TTC549 (cell line): ENCODE measurements around the gene RSRC1.
"Not testable (repeated sequence)": the region's sequence is repeated elsewhere in the genome, so short reads cannot be mapped to it uniquely, and the experiment has no call there.

ENCODE experiments used
- FAIRE-seq: peaks from 2 replicates; lab custom pipeline; 2012; peaks lifted over from hg19 to GRCh38; lab: Jason Lieb, UNC

The RSRC1 gene

DNA sequence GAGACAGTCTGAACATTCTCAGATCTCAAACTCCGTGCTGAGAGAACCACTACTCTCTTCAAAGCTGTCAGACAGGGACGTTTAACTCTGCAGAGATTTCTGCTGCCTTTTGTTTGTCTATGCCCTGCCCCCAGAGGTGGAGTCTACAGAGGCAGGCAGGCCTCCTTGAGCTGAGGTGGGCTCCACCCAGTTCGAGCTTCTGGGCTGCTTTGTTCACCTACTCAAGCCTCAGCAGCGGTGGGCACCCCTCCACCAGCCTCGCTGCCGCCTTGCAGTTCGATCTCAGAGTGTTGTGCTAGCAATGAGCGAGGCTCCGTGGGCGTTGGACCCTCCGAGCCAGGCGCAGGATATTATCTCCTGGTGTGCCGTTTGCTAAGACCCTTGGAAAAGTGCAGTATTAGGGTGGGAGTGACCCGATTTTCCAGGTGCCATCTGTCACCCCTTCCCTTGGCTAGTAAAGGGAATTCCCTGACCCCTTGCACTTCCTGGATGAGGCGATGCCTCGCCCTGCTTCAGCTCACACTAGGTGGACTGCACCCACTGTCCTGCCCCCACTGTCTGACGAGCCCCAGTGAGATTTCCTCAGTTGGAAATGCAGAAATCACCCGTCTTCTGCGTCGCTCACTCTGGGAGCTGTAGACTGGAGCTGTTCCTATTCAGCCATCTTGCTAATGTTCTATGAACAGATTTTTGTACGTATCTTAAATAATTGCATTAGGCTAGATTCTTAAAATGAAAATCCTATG is 220.0 kb downstream of the RSRC1 start:
- FAIRE-seq = not testable (repeated sequence)

DNA sequence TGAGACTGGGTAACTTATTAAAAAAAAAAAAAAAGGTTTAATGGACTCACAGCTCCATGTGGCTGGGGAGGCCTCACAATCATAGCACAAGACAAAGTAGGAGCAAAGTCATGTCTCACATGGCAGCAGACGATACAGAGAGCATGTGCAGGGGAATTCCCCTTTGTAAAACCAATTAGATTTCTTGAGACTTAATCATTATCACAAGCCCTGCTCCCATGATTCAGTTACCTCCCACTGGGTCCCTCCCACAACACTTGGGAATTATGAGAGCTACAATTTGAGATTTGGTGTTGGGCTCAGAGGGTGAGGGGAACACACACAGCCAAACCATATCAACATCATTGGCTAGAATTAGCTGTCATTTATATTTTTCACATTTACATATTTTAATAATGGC is 221.0 kb downstream of the RSRC1 start:
- FAIRE-seq = no peak

DNA sequence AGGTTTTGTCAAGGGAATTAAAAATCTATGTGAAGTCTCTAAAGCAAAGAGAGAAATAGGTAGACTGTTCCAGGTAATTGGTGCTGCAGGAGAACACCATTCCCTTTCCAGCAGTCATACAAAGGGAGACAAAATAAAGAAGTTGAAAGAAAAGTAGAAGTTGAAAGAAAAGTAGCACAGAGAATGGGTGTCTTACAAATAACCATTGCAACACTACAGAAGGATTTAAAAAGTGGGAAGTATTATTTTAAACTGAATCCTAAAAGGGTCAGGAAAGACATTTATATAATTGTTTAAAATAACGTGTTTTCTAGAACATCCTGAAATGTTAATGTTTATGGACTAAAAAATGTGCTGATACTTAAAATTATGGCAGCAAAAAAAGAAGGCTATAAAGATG is 223.8 kb downstream of the RSRC1 start:
- FAIRE-seq = no peak

DNA sequence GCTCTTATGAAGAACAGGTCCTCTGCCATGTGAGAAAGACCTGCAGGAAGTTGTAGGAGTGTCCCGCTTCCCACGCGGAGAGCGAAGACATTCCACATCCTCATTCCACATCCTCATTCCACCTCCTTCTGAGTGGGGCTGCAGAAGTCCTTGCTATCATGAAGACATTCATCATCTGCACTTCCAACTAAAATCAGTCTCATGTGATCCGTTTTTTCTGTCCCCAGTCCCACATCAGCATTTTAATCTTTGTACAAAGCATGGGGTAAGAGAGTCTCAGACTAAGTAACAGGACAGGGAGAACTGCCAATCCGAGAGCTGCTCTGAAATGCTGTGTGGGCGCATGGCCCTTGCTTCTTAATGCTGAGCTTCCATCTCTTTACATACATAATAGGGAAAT is 227.2 kb downstream of the RSRC1 start:
- FAIRE-seq = no peak

DNA sequence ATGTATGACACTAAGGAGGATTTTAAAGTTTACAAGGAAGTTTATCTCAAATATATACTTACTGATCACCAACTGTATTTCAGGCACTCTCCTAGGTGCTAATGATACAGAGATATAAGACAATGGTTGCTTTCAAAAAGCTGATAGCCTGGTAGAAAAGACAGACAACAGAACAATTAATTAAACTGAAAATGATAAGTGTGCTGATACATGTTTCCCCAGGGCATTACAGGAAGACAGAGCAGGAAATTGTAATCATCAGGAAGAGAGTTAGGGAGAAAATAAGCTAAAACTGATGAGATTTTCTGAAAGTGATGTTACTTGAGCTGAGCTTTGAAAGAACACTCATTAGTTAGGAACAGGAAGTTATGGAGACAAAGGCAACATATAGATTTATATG is 229.7 kb downstream of the RSRC1 start:
- FAIRE-seq = no peak

DNA sequence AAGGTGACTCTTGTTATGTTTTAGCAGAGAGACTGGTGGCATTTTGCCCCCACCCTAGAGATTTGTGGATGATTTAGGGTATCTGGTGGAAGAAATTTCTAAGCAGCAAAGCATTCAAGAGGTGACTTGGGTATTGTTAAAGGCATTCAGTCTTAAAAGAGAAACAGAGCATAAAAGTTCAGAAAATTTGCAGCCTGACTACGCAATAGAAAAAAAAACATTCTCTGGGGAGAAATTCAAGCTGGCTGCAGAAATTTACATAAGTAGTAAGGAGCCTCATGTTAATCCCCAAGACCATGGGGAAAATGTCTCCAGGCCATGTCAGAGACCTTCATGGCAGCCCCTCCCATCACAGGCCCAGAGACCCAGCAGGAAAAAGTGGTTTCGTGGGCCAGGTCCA is 231.1 kb downstream of the RSRC1 start:
- not testable (repeated sequence) for FAIRE-seq

DNA sequence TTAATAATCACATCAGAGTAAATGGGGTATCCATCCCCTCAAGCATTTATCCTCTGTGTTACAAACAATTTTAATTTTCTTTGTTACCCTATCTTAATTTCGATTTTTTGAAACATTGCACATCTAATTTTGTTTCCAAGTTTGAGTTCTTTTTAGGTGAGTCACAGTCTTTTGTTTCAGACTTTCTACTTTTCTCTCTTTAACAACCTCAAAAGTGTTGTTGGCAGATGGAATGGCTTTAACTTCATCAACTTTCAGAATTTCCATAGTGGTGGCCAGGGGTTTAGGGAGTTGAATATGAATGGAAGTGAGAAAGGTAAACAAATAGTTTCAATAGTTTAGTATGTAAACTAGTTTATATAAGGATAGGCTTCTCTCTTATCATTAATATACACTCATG is 238.1 kb downstream of the RSRC1 start:
- FAIRE-seq = no peak

DNA sequence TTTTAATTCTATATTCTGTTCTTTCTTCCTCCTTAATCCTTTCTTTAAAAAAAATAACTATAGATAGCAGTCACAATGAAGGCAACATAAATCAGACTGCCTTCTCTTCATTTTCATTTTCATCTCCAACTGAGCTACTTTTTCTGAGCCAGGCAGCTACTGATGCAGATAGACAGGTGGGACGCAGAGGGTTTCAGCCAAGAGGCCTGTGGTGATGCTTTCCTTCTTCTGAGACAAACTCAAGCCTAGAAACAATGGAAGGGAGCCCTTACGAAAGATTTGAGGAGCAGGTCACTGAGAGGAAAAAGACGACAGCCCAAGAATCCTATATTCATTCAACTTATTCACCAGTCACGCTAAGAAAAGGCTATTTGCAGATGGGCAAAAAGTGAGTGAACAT is 241.1 kb downstream of the RSRC1 start:
- FAIRE-seq = no peak

DNA sequence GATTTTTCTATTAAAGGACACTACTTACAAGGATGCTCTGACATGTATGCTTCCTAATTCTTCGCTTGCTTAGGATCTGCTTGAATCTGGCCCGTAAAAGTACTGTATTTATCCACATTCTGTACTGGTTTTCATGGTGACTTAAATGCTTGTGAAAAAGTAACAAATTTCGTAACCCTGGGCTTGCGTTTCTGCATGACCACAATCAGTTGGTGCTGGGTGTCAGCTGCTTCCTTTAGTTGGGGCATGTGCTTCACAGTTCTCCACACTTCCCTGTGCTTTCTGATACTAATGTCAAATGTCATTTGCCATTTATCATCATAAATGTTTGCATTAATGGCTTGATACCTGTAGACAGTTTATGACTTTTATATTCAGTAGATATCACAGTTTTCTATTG is 242.7 kb downstream of the RSRC1 start:
- no peak for FAIRE-seq

DNA sequence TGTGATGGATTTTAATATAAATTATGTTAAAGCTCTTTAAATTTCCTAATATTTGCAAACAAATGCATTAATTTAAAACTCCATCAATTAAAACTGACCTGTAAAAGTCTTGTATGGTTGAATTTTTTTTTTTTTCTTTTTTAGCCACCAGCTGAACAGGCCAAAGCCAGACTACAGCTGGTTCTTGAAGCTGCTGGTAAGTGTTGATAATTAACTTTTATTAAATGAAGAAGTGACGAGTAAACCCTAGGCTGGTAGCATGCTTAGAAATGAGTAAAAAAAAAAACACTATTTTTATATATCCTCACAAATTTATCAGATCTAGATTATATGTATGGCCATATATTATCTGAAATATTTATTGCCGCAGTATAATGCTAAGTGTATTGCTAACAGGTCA is 244.8 kb downstream of the RSRC1 start:
- FAIRE-seq = no peak

DNA sequence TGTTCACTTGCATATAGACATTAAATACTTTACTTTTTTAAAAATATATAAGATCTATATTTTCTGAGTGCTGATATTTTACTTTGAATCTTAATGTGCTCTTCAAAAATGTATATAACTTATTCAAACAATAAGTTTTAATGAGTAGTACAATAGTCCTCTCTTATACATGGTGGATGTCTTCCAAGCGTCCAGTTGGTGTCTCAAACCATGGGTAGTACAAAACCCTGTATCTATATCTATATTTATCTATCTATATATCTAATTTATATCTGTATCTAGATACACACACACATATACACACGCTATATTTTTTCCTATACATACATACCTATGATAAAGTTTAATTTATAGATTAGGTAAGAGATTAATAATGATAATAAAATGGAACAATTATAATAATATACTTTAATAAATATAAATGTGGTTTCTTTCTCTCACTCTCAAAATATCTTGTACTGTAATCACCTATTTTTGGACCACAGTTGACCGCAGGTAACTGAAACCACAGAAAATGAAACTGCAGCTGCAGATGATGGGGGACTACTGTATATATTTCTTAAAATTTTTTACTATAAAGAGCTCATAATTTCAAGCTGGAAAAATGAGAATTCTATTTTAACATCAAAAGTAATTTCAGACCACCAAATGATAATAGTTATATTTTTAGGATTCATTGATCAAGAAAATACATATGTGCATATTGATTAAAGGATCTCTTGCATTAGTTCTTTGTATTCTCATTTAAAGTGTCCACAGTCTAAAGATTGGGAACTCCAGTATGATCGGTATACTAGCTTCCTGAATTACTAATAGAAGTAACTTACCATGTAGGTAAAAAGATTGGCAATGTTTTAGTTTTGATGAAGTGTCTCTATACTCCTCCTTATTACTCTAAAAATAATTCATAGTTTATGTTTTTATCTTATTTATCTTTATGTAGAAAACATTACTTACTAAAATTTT is 246.0 kb downstream of the RSRC1 start:
- peak; percentile 60 for FAIRE-seq

DNA sequence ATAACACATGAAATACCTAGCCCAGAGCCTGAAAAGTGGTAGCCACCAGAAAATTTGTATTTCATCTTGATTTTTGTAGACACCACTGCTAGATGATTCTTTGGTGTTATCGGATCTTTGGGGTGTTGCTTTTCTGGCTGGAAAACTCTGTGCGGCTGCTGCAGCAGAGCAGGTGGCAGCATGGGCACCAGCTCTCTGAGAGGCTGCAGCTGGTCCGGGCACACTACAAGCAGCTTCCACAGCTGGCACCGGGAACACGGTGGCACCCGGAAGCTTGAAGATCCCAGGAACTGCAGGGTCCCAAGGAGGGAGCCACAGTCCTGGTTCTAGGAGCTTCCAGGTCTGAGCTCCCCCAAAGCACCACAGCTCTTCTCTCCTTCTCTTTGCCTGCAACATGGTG is 249.4 kb downstream of the RSRC1 start:
- no peak for FAIRE-seq

DNA sequence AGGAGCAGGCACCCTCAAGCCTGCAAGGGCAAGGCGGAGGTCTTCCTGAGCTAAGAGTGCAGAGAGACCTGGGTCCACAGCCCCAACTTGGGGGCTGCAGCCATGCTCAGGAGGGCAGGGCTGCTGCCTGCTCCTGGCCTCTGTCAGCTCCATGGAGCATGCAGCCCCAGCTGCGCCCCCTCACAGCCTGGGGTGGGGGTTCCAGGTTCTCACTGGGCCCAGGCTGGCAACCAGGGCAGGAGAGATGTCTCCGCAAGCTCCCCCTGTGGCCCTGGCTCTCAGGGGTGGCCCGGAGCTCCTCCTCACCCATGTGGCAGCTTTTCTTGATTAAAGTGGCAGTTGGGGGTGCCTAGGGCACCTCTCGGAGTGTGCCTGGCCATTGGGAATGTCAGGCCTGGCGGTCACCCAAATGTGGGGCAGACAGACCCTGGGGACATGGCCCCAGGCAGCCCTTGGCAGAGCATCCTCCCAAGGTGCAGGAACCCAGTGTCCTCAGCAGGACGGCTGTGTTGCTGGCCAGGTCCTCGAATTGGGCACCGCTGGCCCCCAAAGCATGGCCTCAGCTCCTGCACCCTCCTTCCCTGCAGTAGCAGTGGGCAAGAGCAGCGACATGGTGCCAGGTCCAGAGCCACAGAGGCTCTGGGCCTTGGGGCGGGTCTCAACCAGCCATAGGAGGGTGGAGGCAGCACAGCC is 251.0 kb downstream of the RSRC1 start:
- FAIRE-seq = no peak

DNA sequence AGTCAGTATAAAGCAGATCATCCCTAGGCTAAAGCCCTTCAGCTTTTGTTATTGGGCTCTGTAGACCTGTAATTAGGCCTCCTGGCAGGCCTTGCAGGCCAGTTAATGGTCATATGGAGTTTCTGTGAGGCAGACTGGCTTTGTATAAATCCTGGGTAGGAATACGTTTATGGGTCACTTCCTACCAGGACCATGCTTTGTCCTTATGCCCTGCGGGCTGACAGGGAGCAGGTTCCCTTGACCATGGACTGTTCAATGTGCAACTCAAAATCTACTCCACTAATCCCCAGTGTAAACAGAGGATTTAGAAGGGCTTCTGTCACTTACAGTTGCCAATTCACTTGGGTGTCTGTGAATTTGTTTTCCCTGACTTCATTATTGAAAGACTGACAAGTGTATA is 258.4 kb downstream of the RSRC1 start:
- FAIRE-seq = no peak

DNA sequence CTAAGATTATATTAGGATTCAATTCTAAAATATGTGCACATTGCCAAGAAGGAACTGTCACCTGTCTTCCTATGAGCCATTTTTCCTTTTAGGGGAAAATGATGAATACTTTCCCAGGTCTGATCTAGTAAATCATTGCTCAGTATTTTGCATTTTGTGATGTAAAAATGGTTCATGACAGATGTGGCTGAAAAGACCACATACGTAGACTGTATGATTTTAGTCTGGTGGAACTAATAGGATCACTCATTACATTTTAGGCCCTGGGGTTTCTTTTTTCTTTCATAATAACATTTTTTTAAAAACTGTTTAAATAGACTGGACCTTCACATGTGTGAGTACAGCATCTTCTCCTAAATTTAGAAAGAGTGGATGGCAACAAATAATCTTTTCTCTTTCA is 259.4 kb downstream of the RSRC1 start:
- FAIRE-seq = no peak

DNA sequence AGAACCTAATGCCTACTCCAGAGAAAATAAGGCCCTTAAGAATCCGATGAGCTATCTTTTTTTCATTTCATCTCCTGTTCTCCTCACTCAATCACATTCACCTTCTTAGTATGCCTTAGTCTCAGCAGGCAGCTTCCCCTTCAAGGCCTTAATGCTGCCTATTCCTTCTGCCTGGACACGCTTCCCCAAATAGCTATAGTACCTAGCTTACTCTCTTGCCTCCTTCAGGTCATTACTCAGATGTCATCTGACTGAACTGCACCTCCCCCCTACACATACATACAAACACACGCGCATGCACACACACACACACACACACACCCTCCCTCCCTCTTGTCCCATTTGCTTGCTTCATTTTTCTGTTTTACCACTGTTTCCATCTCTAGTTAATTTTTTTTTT is 269.6 kb downstream of the RSRC1 start:
- FAIRE-seq = no peak

DNA sequence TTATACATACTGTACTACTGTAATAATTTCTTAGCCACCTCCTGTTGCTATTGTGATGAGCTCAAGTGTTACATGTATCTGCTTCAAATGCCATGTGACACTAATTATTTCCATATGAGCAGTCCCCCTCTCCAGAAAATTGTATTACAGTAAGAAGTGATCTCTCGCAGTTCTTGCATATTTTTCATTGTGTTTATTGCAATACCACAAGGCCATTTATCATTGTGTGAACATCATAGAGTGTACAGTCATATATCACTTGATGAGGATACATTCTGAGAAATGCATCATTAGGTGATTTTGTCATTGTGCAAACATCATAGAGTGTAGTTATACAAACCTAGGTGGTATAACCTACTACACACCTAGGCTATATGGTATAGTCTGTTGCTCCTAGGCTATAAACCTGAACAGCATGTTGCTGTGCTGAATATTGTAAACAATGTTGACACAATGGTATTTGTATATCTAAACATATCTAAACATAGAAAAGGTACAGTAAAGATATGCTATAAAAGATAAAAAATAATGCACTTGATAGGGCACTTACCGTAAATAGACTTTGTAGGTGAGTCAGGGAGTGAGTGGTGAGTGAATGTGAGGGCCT is 271.5 kb downstream of the RSRC1 start:
- FAIRE-seq = no peak

DNA sequence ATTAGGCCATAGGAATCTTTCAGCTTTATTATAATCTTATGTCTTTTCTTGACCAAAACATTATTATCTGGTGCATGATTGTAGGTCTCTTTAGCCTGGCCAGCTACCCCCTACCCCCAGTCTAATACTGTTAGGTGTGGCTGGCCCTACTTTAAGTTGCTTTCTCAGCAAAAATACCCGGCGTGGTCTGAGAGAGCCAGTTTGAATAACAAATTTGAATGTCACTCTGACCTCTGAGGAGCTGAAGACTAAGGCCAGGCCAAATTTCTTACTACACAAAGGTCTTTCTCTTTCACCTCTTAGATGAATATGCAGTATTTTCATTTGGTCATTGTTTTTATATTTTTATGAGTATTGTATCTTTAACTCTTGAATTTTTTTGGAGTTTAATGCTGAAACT is 272.6 kb downstream of the RSRC1 start:
- no peak for FAIRE-seq

DNA sequence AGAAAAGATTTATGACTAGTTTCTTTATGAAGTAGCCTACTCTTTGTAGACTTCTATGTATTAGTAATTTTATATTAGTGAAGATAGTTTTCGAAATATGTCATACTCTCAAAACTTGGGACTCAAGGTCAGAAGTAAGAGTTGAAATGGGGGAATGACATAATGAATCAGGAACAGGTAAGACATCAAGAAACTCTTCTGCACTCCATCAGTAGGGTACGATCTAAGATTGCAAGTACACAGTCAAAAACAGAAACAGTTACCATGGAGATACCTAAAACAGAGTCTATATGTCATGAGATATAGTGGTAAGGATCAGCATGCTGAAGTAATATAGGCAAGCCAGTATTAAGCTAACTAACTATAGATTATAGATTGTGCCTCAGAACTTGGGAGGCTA is 274.1 kb downstream of the RSRC1 start:
- no peak for FAIRE-seq

DNA sequence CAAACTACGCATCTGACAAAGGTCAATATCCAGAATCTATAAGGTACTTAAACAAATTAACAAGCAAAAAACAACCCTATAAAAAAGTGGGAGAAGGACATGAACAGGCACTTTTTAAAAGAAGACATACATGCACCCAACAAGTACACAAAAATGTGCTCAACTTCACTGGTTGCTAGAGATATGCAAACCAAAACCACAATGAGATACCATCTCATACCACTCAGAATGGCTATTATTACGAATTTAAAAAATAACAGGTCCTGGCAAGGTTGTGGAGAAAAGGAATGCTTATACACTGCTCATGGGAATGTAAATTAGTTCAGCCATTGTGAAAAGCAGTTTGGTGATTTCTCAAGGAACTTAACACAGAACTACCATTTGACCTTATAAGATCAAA is 285.5 kb downstream of the RSRC1 start:
- no peak for FAIRE-seq

DNA sequence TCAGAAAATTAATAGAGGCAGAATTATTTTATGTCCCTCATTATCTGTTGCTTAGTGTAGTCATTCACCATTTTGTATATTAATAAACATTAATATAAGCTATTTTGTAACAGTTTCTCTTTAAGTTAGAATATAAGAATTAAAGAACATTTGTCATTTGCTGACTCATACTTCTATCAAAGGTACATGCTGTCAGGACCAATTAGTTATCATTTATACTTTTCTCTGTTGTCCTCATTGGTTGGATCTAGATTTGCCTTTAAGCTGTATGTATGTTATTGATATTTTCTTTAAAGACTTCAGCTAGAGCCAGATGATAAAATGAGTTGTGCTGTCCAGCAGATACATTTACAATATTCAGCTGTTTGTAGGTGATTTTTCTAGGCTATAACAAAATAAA is 292.7 kb downstream of the RSRC1 start:
- no peak for FAIRE-seq

DNA sequence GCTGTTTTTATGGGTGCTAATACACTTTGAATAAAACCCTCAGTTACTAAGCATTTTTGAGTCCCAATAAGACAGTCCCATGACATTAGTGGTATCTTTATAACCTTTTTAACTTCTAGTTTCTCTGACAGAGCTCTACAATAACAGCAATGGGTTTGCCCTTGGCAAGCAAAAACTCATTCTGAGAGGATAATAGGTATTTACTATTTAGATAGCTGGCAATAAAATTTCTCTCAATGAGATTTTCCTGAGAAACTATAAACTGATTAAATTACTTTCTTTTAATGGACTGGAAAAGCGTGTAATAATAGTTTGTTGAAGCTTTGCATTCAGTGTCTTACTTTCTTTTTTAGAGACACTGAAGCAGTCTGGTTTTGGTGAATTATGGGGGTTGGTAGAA is 293.1 kb downstream of the RSRC1 start:
- FAIRE-seq = no peak
